ENCODE data around the gene SYNRG. TPM values are rescaled to one million over a fixed set of nuclear protein-coding genes. Genes with fewer than 3 reads are reported as not detected.
A peak's percentile ranks its signal among the peaks of the same experiment; 100 is the strongest.

The SYNRG gene
- total and polyA plus RNA-seq, 2 donors from 2014 or later = 8.6 to 47.0 TPM

GRCh38 chr17:37532756-37533155 lies 76.5 kb downstream of the SYNRG start:
- no peaks in the 10 kb centered on the region for H3K9me3 ChIP-seq (ENCODE audit: control insufficient read depth in 2 of 3, insufficient read depth in 1 of 3, low read length in 3 of 3)
- no peak overlapping the region for H3K9ac ChIP-seq (ENCODE audit: low read length in 3 of 3)
- FAIRE-seq = no peak
- H3K36me3 ChIP-seq (ENCODE audit: control insufficient read depth in 2 of 3, insufficient read depth in 3 of 3, low read length in 3 of 3) = peaks cover 11 to 53% (median 44%) of the 10 kb centered on the region in 3 donors
- TF ChIP-seq CTCF (IDR thresholded peaks at IDR 0.05; ENCODE audit: borderline replicate concordance, extremely low read depth, insufficient read depth) = no peak
- DNase-seq = no peak
- no peaks in the 10 kb centered on the region for H3K27me3 ChIP-seq (ENCODE audit: control insufficient read depth, insufficient read depth, low read length)
- H3K4me3 ChIP-seq (ENCODE audit: low read length in 3 of 3) = no peak overlapping the region
- no peaks in the 10 kb centered on the region for H3K4me1 ChIP-seq (ENCODE audit: control insufficient read depth in 2 of 3, insufficient read depth in 2 of 3, low read depth in 1 of 3, low read length in 3 of 3)
- H3K27ac ChIP-seq (ENCODE audit: low read depth in 2 of 2, low read length in 2 of 2) = no peak overlapping the region
- intact Hi-C loops (cut with DNase I) = no loop called here

DNA sequence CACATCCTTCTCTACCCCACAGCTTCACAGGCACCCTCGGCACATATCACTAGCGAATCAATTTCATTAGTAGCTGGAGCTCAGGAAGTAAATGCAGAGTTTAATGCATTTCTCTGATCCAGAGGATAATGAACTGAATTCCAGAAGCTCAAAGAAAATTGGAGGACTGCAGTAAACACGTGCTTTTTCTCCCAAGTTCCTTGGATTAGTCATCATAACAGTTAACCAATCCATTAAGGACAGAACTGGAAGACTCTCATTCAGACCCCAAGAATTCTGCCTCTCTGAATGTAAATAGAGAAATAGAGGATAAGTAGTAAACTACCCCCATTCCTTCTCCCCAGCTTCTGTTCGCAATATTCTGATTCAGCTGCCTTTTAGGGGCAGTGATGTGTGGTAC lies 78.8 kb downstream of the SYNRG start:
- Histone ChIP-seq H3K4me3 (ENCODE audit: low read length in 3 of 3) (no peak overlapping the region), H3K4me1 (ENCODE audit: control insufficient read depth in 2 of 3, insufficient read depth in 2 of 3, low read depth in 1 of 3, low read length in 3 of 3) (no peaks in the 10 kb centered on the region), H3K36me3 (ENCODE audit: control insufficient read depth in 2 of 3, insufficient read depth in 3 of 3, low read length in 3 of 3) (peaks cover 5 to 34% (median 28%) of the 10 kb centered on the region in 3 donors), H3K27me3 (ENCODE audit: control insufficient read depth, insufficient read depth, low read length) (no peaks in the 10 kb centered on the region), H3K27ac (ENCODE audit: low read depth in 2 of 2, low read length in 2 of 2) (no peak overlapping the region), H3K9ac (ENCODE audit: low read length in 3 of 3) (no peak overlapping the region), H3K9me3 (ENCODE audit: control insufficient read depth in 2 of 3, insufficient read depth in 1 of 3, low read length in 3 of 3) (no peaks in the 10 kb centered on the region)
- intact Hi-C loops (cut with DNase I) = no loop called here
- DNase-seq = no peak
- TF ChIP-seq CTCF (IDR thresholded peaks at IDR 0.05; ENCODE audit: borderline replicate concordance, extremely low read depth, insufficient read depth) = no peak
- no peak for FAIRE-seq

DNA sequence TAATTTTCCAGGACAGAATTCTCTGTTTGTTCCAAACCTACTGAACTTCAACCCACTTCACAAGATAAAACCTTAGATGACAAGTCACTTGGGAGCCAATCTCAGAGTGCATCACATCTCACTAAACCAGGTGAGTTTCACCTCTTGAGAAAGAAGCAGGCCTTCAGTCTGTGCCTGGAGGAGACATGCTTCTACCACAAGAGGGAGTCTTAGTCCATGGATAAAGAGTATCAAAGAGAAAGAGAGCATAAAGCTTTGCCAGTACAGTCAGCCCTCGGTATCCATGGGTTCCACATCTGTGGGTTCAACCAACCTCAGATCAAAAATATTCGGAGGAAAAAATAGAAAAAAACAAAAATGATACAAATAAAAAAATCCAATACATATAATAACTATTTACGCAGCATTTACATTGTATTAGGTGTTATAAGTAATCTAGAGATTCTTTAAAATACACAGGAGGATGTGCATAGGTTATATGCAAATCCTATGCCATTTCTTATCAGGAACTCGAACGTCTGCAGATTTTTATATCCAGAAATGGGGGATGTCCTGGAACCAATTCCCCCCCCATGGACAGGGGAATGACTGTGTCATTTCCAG lies 81.9 kb downstream of the SYNRG start:
- H3K27ac ChIP-seq (ENCODE audit: low read depth in 2 of 2, low read length in 2 of 2) = no peak overlapping the region
- no peak overlapping the region for H3K9ac ChIP-seq (ENCODE audit: low read length in 3 of 3)
- FAIRE-seq (no peak), DNase-seq (peak in 2 of 5 donors; percentile 72 to 81)
- intact Hi-C loops (cut with DNase I) = no loop called here
- no peaks in the 10 kb centered on the region for H3K9me3 ChIP-seq (ENCODE audit: control insufficient read depth in 2 of 3, insufficient read depth in 1 of 3, low read length in 3 of 3)
- no peaks in the 10 kb centered on the region for H3K4me1 ChIP-seq (ENCODE audit: control insufficient read depth in 2 of 3, insufficient read depth in 2 of 3, low read depth in 1 of 3, low read length in 3 of 3)
- TF ChIP-seq CTCF (IDR thresholded peaks at IDR 0.05; ENCODE audit: borderline replicate concordance, extremely low read depth, insufficient read depth) = peak; percentile 62
- H3K27me3 ChIP-seq (ENCODE audit: control insufficient read depth, insufficient read depth, low read length) = no peaks in the 10 kb centered on the region
- H3K36me3 ChIP-seq (ENCODE audit: control insufficient read depth in 2 of 3, insufficient read depth in 3 of 3, low read length in 3 of 3) = peaks cover 0 to 46% (median 34%) of the 10 kb centered on the region in 3 donors
- H3K4me3 ChIP-seq (ENCODE audit: low read length in 3 of 3) = no peak overlapping the region

Data from kidney (tissue), 14 donors.